GM10248 (cell line): Measurements from ENCODE around the gene NAPEPLD.
"Not testable (repeated sequence)": the region's sequence is repeated elsewhere in the genome, so short reads cannot be mapped to it uniquely, and the experiment has no call there.

ENCODE experiments used
- CTCF ChIA-PET: fragments of 300-600 bp; sonication (Branson Sonifier 250); formaldehyde crosslinking; extraction: SDS; loops from one replicate; lab custom pipeline; 2021; ENCODE audit warnings: antibody characterized with exemption; lab: Yijun Ruan, JAX
- POLR2A ChIA-PET: fragments of 350-650 bp; sonication (Branson Sonifier 250); formaldehyde crosslinking; extraction: SDS; loops from one replicate; lab custom pipeline; 2020; ENCODE audit warnings: antibody characterized with exemption; lab: Yijun Ruan, JAX
- DNase-seq: peaks from one replicate; pipeline ENCODE4 v3.0.0; 2012; ENCODE audit errors: extremely low spot score
- CTCF ChIP-seq: IDR thresholded peaks from 2 replicates; pipeline ENCODE4 v1.5.1; 2012; ENCODE audit warnings: mild to moderate bottlenecking, low read depth; ENCODE audit errors: extremely low read depth, missing control alignments, control extremely low read depth

NAPEPLD gene

GRCh38 chr7:103148994-103149807, at the start of gene NAPEPLD:
Gene NAPEPLD, minus strand, starts transcription at chr7:103149099. Its CDS starts 20,323 bp downstream, at chr7:103128776.
- ChIA-PET POLR2A (no interaction called here), CTCF (no interaction called here)
- DNase-seq = peak; percentile 85
- TF ChIP-seq CTCF = no peak

- CTCF ChIA-PET, POLR2A ChIA-PET, DNase-seq: not testable (repeated sequence)
These were observed 49.2 kb upstream of the NAPEPLD start for GRCh38 chr7:103198079-103198478.

GRCh38 chr7:103195364-103195763, 46.5 kb upstream of the NAPEPLD start:
- CTCF ChIA-PET, POLR2A ChIA-PET, DNase-seq: not testable (repeated sequence)

- DNase-seq, CTCF ChIA-PET: not testable (repeated sequence)
These were observed 23.7 kb upstream of the NAPEPLD start for GRCh38 chr7:103172415-103173146.

GRCh38 chr7:103171695-103172414, 23.0 kb upstream of the NAPEPLD start:
- CTCF ChIA-PET, DNase-seq, POLR2A ChIA-PET: not testable (repeated sequence)

More at GRCh38 chr7:103172415-103173146, 23.7 kb upstream of the NAPEPLD start:
- POLR2A ChIA-PET = not testable (repeated sequence)

- DNase-seq, POLR2A ChIA-PET, CTCF ChIA-PET: not testable (repeated sequence)
These were observed 18.1 kb upstream of the NAPEPLD start for GRCh38 chr7:103166921-103167544.

- CTCF ChIA-PET, DNase-seq, POLR2A ChIA-PET: not testable (repeated sequence)
These were observed 14.4 kb upstream of the NAPEPLD start for GRCh38 chr7:103163087-103163825.

- DNase-seq, POLR2A ChIA-PET: not testable (repeated sequence)
- CTCF ChIA-PET = interaction anchor here (1.1 kb wide), 1 partner anchor 32 kb away, joined by 3 read pairs; no protein-coding TSS in a partner anchor
These were observed 13.7 kb upstream of the NAPEPLD start for GRCh38 chr7:103162641-103163040.

GRCh38 chr7:103161998-103162616, 13.2 kb upstream of the NAPEPLD start:
- DNase-seq, POLR2A ChIA-PET: not testable (repeated sequence)
- CTCF ChIA-PET = interaction anchor here (1.1 kb wide), 1 partner anchor 32 kb away, joined by 3 read pairs; no protein-coding TSS in a partner anchor

GRCh38 chr7:103159072-103159471, 10.2 kb upstream of the NAPEPLD start:
- CTCF ChIA-PET, DNase-seq, POLR2A ChIA-PET: not testable (repeated sequence)

- DNase-seq, POLR2A ChIA-PET, CTCF ChIA-PET: not testable (repeated sequence)
These were observed 6.6 kb upstream of the NAPEPLD start for GRCh38 chr7:103155331-103156024.
